OCI-LY7 (cell line): Measurements from ENCODE around the gene GPR84.

ENCODE experiments used
- CTCF ChIP-seq: fragments of 200-600 bp; sonication (generic); conservative IDR thresholded peaks from 2 replicates; pipeline ENCODE4 v1.5.1; 2014; ENCODE audit warnings: mild to moderate bottlenecking, antibody characterized with exemption, low read length, moderate library complexity, mixed read lengths
- EZH2phosphoT487 ChIP-seq: fragments of 200-600 bp; sonication (generic); IDR thresholded peaks from 2 replicates; pipeline ENCODE4 v1.6.1; 2018; ENCODE audit warnings: low read depth, borderline replicate concordance, mild to moderate bottlenecking, mixed run types, antibody characterized with exemption, low read length, moderate library complexity, mixed read lengths

- no peak; the same call in 1 of the 2 replicates for TF ChIP-seq CTCF
- no peak for TF ChIP-seq EZH2phosphoT487
Observed at GRCh38 chr12:54358191-54358944, 5.9 kb downstream of the GPR84 start.
